ENCODE results near the gene ARHGAP12.
"Not testable (repeated sequence)": the region's sequence is repeated elsewhere in the genome, so short reads cannot be mapped to it uniquely, and the experiment has no call there.

The ARHGAP12 gene

GRCh38 chr10:31928549-31929260, at the start of gene ARHGAP12:
TSS of gene ARHGAP12 (minus strand) at chr10:31928831. CDS start at chr10:31908855, 19,976 bp downstream.
- peak; percentile 95 for DNase-seq (ENCODE audit: low read depth, low spot score)

- no peak for DNase-seq (ENCODE audit: low read depth, low spot score)
Observed at GRCh38 chr10:31978156-31978483, 49.5 kb upstream of the ARHGAP12 start.

DNA sequence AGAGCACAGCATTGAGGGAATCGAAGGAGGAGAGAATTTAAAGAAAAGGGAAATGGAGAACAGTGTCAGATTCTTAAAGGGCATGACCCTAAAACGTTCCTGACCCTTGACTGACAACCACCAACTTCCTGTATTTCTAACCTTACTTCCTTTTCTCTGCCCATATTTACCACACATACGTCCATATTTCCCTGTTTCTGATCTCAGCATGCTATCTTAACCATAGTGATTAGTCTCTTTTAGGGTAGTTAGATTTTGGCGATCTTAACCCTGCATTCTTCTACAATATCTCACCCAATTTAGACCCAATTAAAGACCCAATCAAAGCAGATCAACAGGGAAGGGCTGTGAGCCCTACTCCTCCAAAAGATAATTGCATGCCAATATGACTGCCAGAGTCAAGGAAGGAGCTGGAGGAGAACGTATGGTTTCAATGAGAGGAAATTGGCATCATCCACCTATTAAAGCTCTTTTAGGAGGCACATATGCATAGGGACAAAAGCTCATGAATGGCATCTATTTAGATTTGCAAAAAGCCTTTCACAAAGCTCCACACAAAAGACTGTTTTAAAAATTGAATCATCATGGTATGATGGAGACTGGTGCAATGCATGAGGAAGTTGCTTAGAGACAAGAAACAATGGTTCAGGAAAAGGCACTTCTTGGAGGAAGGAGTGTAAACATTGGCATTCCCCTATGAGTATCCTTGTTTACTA, 49.0 kb upstream of the ARHGAP12 start:
- peak; percentile 70 for DNase-seq (ENCODE audit: low read depth, low spot score)

GRCh38 chr10:31975157-31975765, 46.6 kb upstream of the ARHGAP12 start:
- no peak for DNase-seq (ENCODE audit: low read depth, low spot score)

DNA sequence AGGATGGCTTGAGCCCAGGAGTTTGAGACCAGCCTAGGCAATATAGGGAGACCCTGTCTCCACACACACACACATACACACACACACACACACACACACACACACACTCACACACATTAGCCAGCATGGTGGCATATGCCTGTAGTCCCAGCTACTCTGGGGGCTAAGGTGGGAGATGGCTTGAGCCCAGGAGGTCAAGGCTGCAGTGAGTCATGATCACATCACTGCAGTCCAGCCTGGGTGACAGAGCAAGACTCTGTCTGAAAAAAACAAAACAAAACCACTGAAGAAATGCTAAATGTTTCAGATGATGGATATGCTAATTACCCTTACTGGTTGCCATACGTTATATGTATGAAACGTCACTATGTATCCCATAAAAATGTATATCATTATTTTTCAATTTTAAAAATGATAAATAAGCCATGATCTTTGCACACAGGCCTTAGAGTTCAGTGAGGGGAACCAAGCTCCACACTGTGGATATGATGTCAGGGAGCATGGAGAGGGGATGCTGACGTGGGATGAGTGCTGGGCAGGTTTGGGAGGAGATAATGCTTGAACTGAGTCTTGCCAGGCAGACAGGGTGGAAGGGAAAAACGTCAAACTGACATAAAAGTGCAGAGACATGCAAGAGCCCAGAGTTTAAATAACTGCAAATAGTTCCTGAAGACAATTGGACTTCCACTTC, 45.9 kb upstream of the ARHGAP12 start:
- peak; percentile 49 for DNase-seq (ENCODE audit: low read depth, low spot score)

DNA sequence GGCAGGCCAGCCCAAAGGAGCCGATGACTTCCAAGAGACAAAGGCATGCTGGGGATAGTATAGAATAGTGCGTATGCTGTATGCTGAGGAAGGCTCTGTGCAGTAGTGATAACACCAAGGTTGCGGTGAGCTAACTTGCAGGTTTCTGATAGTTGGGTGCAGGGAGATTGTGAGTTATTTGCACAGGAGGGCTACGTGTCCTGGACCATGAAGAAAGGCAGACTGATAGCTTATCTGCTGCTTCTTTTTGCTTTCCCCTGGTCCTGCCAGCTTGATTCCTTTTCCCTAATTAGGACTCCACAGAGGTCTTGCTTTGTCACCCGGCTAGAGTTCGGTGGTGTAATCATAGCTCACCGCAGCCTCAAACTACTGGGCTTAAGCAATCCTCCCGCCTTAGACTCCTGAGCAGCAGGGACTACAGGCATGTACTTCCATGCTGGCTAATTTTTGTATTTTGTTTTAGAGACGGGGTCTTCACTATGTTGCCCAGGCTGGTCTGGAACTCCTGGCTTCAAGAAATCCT, 43.9 kb upstream of the ARHGAP12 start:
- DNase-seq (ENCODE audit: low read depth, low spot score): no peak

DNA sequence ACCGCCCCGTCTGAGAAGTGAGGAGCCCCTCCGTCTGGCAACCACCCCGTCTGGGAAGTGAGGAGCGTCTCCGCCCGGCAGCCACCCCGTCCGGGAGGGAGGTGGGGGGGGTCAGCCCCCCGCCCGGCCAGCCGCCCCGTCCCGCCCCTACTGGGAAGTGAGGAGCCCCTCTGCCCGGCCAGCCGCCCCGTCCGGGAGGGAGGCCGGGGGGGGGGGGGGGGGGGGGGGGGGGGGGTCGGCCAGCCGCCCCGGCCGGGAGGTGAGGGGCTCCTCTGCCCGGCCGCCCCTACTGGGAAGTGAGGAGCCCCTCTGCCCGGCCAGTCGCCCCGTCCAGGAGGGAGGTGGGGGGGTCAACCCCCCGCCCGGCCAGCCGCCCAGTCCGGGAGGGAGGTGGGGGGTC, 41.2 kb upstream of the ARHGAP12 start:
- DNase-seq (ENCODE audit: low read depth, low spot score): not testable (repeated sequence)

GRCh38 chr10:31963589-31963980, 35.0 kb upstream of the ARHGAP12 start:
- DNase-seq (ENCODE audit: low read depth, low spot score): no peak

GRCh38 chr10:31962826-31963588, 34.4 kb upstream of the ARHGAP12 start:
- no peak for DNase-seq (ENCODE audit: low read depth, low spot score)

DNA sequence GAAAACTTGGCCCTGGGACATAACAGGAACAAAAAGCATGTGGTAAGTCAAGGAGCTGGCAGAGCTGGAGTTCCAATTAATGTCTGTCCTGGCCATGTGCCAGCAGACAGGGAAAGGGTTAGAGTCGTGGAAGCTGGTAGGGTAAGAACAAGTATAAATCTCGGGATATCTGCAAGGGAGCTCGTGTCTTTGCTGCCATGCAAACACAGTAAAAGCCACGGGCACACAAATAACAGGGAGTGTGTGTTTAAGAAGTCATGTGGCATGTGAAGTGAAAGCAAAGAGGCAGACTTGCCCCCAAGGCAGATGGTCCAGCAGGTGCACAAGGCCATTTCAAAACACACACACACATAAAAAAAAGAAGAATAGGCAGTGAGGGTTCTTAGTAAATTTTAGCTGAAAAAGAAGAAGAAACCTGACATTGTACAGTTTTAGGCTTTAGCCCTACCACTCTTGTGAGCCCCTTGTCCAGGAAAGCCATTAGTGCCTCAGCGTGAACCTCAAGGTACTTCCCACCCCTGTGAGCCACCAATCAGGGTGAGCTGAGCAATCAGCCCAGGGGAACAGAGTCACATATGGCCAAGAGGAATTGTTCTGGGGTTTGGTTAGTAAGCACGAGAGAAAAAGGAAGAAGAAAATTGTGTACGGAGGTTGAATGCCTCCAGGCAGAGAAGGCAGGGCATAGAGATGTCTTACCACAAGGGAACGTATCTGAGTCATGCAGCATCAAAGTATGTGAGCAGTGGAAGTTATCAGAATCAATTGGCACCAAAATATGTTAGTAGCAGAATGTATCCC, 32.8 kb upstream of the ARHGAP12 start:
- DNase-seq (ENCODE audit: low read depth, low spot score): peak; percentile 72

GRCh38 chr10:31959461-31960173, 31.0 kb upstream of the ARHGAP12 start:
- DNase-seq (ENCODE audit: low read depth, low spot score): no peak

GRCh38 chr10:31958856-31959255, 30.2 kb upstream of the ARHGAP12 start:
- DNase-seq (ENCODE audit: low read depth, low spot score): no peak

DNA sequence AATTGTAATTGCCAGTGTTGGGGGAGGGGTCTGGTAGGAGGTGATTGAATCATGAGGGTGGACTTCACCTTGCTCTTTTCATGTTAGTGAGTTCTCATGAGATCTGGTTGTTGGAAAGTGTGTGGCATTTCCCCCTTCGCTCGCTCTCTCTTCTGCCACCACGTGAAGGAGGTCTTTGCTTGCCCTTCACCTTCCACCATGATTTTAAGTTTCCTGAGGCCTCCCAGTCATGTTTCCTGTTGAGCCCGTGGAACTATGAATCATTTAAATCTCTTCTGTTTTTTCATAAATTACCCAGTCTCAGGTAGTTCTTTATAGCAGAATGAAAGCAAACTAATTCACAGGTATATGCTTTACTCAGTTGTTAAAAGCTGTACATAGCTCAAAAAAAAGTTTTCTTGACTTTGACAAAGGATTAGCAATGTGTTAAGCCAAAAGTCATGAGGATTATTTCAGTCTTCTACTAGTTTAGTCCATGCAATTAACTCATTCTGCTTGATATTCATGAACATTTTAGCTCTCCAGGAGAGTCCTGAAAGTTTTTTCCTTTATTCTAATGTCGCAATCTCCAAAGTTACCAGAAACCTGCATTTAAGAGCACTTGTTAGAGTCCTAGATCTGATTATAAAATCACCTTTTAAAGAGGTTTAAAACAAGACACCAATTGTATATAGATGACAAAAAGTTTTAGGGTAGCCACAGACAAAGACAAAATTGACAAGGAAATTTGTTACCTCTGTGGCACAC, 27.7 kb upstream of the ARHGAP12 start:
- DNase-seq (ENCODE audit: low read depth, low spot score): no peak

DNA sequence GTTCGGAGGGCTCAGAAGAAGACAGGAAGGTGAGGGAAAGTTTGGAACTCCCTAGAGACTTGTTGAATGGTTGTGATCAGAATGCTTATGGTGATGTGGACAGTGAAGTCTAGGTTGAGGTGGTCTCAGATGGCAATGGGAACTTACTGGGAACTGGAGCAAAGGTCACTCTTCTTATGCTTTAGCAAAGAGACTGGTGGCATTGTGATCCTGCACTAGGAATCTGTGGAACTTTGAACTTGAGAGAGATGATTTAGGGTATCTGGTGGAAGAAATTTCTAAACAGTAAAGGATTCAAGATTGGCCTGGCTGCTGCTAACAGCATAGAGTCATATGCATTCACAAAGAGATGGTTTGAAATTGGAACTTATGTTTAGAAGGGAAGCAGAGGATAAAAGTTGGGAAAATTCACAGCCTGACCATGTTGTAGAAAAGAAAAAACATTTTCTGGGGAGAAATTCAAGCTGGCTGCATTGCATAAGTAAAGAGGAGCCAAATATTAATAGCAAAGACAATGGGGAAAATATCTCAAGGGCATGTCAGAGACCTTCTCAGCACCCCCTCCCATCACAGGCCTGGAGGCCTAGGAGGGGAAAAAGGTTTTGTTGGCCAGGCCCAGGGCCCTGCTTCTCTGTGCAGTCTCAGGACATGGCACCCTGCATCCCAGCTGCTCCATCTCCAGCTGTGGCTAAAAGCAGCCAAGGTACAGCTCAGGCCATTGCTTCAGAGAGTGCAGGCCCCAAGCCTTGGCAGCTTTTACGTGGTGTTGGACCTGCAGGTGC, 26.0 kb upstream of the ARHGAP12 start:
- DNase-seq (ENCODE audit: low read depth, low spot score): no peak

GRCh38 chr10:31953480-31953879, 24.8 kb upstream of the ARHGAP12 start:
- no peak for DNase-seq (ENCODE audit: low read depth, low spot score)

- no peak for DNase-seq (ENCODE audit: low read depth, low spot score)
Observed at GRCh38 chr10:31953080-31953479, 24.4 kb upstream of the ARHGAP12 start.

DNA sequence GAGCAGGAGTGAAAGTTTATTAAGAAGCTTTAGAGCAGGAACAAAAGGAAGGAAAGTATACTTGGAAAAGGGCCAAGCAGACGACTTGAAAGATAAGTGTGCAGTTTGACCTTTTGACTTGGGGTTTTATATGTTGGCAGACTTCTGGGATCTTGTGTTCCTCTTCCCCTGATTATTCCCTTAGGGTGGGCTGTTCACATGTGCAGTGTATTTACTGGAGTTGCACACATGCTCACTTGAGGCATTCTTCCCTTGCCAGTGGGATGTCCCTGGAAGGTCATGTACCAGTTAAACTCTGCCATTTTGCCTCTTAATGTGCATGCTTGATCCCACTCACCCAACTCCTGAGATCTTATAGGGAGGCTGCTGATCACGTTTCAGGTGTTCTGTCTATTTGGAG, 23.4 kb upstream of the ARHGAP12 start:
- no peak for DNase-seq (ENCODE audit: low read depth, low spot score)

GRCh38 chr10:31949266-31949665, 20.6 kb upstream of the ARHGAP12 start:
- no peak for DNase-seq (ENCODE audit: low read depth, low spot score)

Data from astrocyte of the hippocampus (primary cell).